Keratinocyte (primary cell): ENCODE measurements around the gene GOLM1. TPM values are rescaled to one million over a fixed set of nuclear protein-coding genes. Genes with fewer than 3 reads are reported as not detected.

ENCODE experiments used
- DNase-seq: peaks from one replicate; pipeline ENCODE4 v3.0.0-alpha.2; 2011; ENCODE audit warnings: low read depth, missing footprints, low spot score
- FAIRE-seq: peaks from 2 replicates; lab custom pipeline; 2011; peaks lifted over from hg19 to GRCh38; lab: Jason Lieb, UNC
- H2AFZ ChIP-seq: 2 replicates; pipeline ENCODE4 v1.6.0; 2012; ENCODE audit warnings: low read length, control low read depth, inconsistent platforms; ENCODE audit not compliant: control insufficient read depth
- H3K27ac ChIP-seq: 2 replicates; pipeline ENCODE4 v1.5.1; 2011; ENCODE audit warnings: low read length; ENCODE audit not compliant: control insufficient read depth, insufficient read depth
- H3K27me3 ChIP-seq: 3 replicates; pipeline ENCODE4 v1.6.0; 2011; ENCODE audit warnings: low read length; ENCODE audit not compliant: control insufficient read depth, insufficient read depth; ENCODE audit errors: extremely low read depth
- H3K36me3 ChIP-seq, 2 experiments: 2 replicates in 1 of 2; 3 replicates in 1 of 2; pipeline ENCODE4 v1.5.1; 2011; ENCODE audit warnings: low read length in 2 of 2, mild to moderate bottlenecking in 1 of 2; ENCODE audit not compliant: control insufficient read depth in 2 of 2, insufficient read depth in 2 of 2; ENCODE audit errors: extremely low read depth in 1 of 2
- H3K4me1 ChIP-seq: 3 replicates; pipeline ENCODE4 v1.5.1; 2011; ENCODE audit warnings: low read length; ENCODE audit not compliant: control insufficient read depth, insufficient read depth; ENCODE audit errors: extremely low read depth
- H3K4me2 ChIP-seq: 3 replicates; pipeline ENCODE4 v1.6.0; 2011; ENCODE audit warnings: low read depth, low read length; ENCODE audit not compliant: control insufficient read depth, insufficient read depth; ENCODE audit errors: extremely low read depth
- H3K4me3 ChIP-seq, 3 experiments: fragments of 200-600 bp in 1 of 3; sonication (generic) in 1 of 3; 2 replicates in 2 of 3; 3 replicates in 1 of 3; pipeline ENCODE4 v1.5.1; 2011 to 2016; ENCODE audit warnings: low read length in 3 of 3, mild to moderate bottlenecking in 3 of 3, control low read depth in 2 of 3, inconsistent platforms in 1 of 3, low read depth in 1 of 3, mixed read lengths in 1 of 3, mixed run types in 1 of 3, moderate library complexity in 1 of 3; ENCODE audit not compliant: control insufficient read depth in 2 of 3, insufficient read depth in 2 of 3; ENCODE audit errors: extremely low read depth in 1 of 3
- H3K79me2 ChIP-seq: 2 replicates; pipeline ENCODE4 v1.6.0; 2012; ENCODE audit warnings: low read length; ENCODE audit not compliant: control insufficient read depth, insufficient read depth
- H3K9ac ChIP-seq: 3 replicates; pipeline ENCODE4 v1.6.0; 2011; ENCODE audit warnings: low read length; ENCODE audit not compliant: control insufficient read depth, insufficient read depth; ENCODE audit errors: extremely low read depth
- H3K9me1 ChIP-seq: 3 replicates; pipeline ENCODE4 v1.6.0; 2011; ENCODE audit warnings: low read length; ENCODE audit not compliant: control insufficient read depth, insufficient read depth; ENCODE audit errors: extremely low read depth
- H3K9me3 ChIP-seq: 2 replicates; pipeline ENCODE4 v1.5.1; 2012; ENCODE audit warnings: low read depth, low read length; ENCODE audit not compliant: control insufficient read depth
- H4K20me1 ChIP-seq: 3 replicates; pipeline ENCODE4 v1.6.0; 2011; ENCODE audit warnings: low read length; ENCODE audit not compliant: control insufficient read depth, insufficient read depth; ENCODE audit errors: extremely low read depth
- EZH2 ChIP-seq: IDR thresholded peaks from one replicate; pipeline ENCODE4 v1.6.1; 2012; ENCODE audit warnings: inconsistent platforms, mild to moderate bottlenecking, low read length, moderate library complexity
- dilution Hi-C: fragments of 300-500 bp; cut with MboI; formaldehyde crosslinking; loops from one replicate; pipeline ENCODE4 v1.7.0; 2020; ENCODE audit warnings: low sequenced_read_pairs; ENCODE audit not compliant: extremely low pct_ligation_motif_present
- polyA plus RNA-seq, 5 experiments: library from polyadenylated mRNA; depleted of rRNA in 3 of 5; stranded (reverse) in 3 of 5; stranded (forward) in 1 of 5; unstranded in 1 of 5; fragments of >200 nt; gene quantifications; 1 replicate in 1 of 5; 2 replicates in 3 of 5; 3 replicates in 1 of 5; pipeline versions ENCODE4 v1.2.1 to v1.2.3, GENCODE V29; 2011 to 2012; ENCODE audit warnings: missing spikeins in 2 of 5, low read depth in 1 of 5, low replicate concordance in 1 of 5
- TF ChIP-seq, protein P1 (sequence below), 3 experiments: IDR thresholded peaks in 1 of 3; conservative IDR thresholded peaks in 1 of 3; optimal IDR thresholded peaks in 1 of 3; 2 replicates in 2 of 3; 3 replicates in 1 of 3; pipeline versions ENCODE3 to v1.5.1; 2011; ENCODE audit warnings: low read length in 3 of 3, mild to moderate bottlenecking in 3 of 3, moderate library complexity in 2 of 3, control low read depth in 1 of 3, inconsistent platforms in 1 of 3; ENCODE audit not compliant: insufficient read depth in 2 of 3; ENCODE audit errors: extremely low read depth in 1 of 3

The GOLM1 gene
- polyA plus RNA-seq, 1 donor (not counting 4 experiments of a cell fraction or from before 2014, with no cell fraction given), result 17.3 TPM

DNA sequence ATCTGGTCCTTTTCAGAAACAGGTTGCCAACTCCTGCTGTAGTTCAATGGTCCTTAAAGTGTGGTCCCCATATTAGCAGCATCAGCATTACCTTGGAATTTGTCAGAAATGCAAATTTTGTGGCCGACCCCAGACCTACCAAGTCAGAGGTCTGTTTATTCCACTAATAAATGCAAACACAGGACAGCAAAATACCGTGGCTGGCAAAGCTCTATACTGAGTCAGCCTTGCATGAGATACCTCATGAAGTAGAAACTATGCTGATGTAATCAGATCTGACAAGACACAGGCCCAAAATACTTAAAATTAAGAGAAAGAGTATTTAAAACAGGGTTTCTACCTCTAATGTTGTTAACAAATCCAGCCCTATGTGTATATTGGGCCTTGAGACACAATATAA, 3.0 kb downstream of the GOLM1 start:
- Histone ChIP-seq H3K4me2 (no peak overlapping the region), H3K4me1 (peaks cover 9% of the 10 kb centered on the region), H2AFZ (no peak overlapping the region), H3K27ac (no peak overlapping the region), H3K9me1 (no peaks in the 10 kb centered on the region), H3K4me3 (no peak overlapping the region), H4K20me1 (no peaks in the 10 kb centered on the region), H3K36me3 (no peaks in the 10 kb centered on the region), H3K27me3 (no peaks in the 10 kb centered on the region), H3K9ac (no peak overlapping the region), H3K79me2 (peaks cover 5% of the 10 kb centered on the region), H3K9me3 (no peaks in the 10 kb centered on the region)
- no peak for TF ChIP-seq EZH2
- TF ChIP-seq, protein P1, sequence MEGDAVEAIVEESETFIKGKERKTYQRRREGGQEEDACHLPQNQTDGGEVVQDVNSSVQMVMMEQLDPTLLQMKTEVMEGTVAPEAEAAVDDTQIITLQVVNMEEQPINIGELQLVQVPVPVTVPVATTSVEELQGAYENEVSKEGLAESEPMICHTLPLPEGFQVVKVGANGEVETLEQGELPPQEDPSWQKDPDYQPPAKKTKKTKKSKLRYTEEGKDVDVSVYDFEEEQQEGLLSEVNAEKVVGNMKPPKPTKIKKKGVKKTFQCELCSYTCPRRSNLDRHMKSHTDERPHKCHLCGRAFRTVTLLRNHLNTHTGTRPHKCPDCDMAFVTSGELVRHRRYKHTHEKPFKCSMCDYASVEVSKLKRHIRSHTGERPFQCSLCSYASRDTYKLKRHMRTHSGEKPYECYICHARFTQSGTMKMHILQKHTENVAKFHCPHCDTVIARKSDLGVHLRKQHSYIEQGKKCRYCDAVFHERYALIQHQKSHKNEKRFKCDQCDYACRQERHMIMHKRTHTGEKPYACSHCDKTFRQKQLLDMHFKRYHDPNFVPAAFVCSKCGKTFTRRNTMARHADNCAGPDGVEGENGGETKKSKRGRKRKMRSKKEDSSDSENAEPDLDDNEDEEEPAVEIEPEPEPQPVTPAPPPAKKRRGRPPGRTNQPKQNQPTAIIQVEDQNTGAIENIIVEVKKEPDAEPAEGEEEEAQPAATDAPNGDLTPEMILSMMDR (optimal IDR thresholded peaks at IDR 0.05 in 1 of 3, IDR thresholded peaks at IDR 0.05 in 1 of 3, conservative IDR thresholded peaks at IDR 0.05 in 1 of 3; ENCODE audit: extremely low read depth in 1 of 3, insufficient read depth in 2 of 3, low read length in 3 of 3), result no peak
- dilution Hi-C loops, result no loop called here
- no peak for FAIRE-seq
- no peak for DNase-seq

DNA sequence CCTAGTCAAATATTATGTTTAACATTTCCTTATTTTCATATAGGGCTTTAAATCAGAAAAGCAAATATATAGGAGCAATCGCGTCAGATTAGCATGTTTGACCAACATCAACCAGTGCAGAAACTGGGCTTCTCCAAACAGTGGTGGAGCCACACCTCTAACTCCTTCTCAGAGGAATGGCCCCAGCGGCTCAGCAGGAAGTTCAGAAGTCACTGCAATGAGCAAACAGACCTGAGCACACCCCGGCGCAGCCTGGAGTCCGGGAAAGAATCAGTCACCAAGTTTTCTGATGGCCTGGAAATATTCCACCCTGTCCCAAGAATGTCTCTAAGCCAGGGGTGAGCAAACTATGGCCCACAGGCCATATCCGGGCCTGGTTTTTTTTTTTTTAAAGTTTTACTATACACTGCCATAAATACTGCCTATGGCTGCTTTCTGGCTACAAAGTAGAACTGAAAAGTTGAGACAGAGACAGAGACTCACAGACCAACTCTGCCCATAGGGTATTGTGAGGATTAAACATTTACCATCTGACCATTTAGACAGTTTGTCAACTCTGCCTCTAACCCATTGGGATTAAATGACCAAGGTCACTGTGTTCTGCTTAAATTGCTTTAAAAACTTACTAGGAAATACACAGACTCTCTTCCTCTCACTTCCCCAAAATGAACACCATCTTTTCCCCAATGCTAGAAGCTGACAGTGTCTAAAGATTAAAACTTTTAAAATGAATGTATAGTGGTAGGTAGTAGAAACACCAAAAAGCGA, 5.4 kb downstream of the GOLM1 start:
- no peak overlapping the region for H3K4me3 ChIP-seq
- no peak overlapping the region for H3K9ac ChIP-seq
- no peak overlapping the region for H3K4me2 ChIP-seq
- no peak overlapping the region for H3K27ac ChIP-seq
- H3K4me1 ChIP-seq, result peaks cover 4% of the 10 kb centered on the region
- H4K20me1 ChIP-seq, result no peaks in the 10 kb centered on the region
- H3K27me3 ChIP-seq, result no peaks in the 10 kb centered on the region
- H3K36me3 ChIP-seq, result no peaks in the 10 kb centered on the region
- dilution Hi-C loops, result no loop called here
- FAIRE-seq (no peak), DNase-seq (no peak)
- H3K79me2 ChIP-seq, result peaks cover 5% of the 10 kb centered on the region
- TF ChIP-seq EZH2, result no peak
- TF ChIP-seq, protein P1 (optimal IDR thresholded peaks at IDR 0.05 in 1 of 3, IDR thresholded peaks at IDR 0.05 in 1 of 3, conservative IDR thresholded peaks at IDR 0.05 in 1 of 3; ENCODE audit: extremely low read depth in 1 of 3, insufficient read depth in 2 of 3, low read length in 3 of 3), result no peak
- H2AFZ ChIP-seq, result no peak overlapping the region
- H3K9me3 ChIP-seq, result no peaks in the 10 kb centered on the region
- no peaks in the 10 kb centered on the region for H3K9me1 ChIP-seq
